ENCODE measurements around the gene THSD7A. TPM values are rescaled to one million over a fixed set of nuclear protein-coding genes. Genes with fewer than 3 reads are reported as not detected.
A peak's percentile ranks its signal among the peaks of the same experiment; 100 is the strongest.

The THSD7A gene
- total and polyA plus RNA-seq, 2 of the 4 experiments (the other 2 are of a cell fraction), result 0.02 to 0.18 TPM

DNA sequence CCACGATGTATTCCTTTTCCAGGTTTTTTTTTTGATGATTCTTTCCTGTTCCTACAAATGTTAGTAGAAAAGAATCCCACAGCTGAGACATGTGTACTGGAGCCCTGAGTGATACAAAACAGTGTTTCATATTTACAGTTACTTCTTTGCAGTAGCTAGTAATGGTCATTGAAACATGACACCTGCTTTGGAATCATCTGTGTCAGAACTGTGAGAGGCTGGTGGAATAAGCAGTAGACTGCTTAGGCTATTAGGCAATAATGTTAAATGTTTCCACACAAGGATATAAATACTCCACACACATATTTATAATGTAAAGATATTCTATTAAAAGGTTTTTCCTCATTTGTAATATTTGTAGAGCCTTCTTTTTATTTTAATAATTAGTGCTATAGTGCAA is 394.0 kb downstream of the THSD7A start:
- Histone ChIP-seq H2BK120ac (ENCODE audit: low read depth, low read length) (no peak overlapping the region), H3K56ac (ENCODE audit: extremely low read depth, insufficient read depth, low read length) (no peak overlapping the region), H2BK20ac (ENCODE audit: low read depth, low read length) (no peak overlapping the region), H4K8ac (ENCODE audit: low read depth in 2 of 2, low read length in 2 of 2) (no peak overlapping the region), H3K23ac (ENCODE audit: low read depth, low read length) (no peak overlapping the region), H3K4ac (ENCODE audit: low read depth, low read length) (no peak overlapping the region), H3K9ac (ENCODE audit: low read depth, low read length) (no peak overlapping the region), H3K9me3 (ENCODE audit: control insufficient read depth, insufficient read depth, low read length) (no peaks in the 10 kb centered on the region), H2AK5ac (ENCODE audit: low read depth, low read length) (no peak overlapping the region), H3K36me3 (ENCODE audit: control insufficient read depth, insufficient read depth, low read length) (no peaks in the 10 kb centered on the region), H3K18ac (ENCODE audit: low read depth, low read length) (no peak overlapping the region), H3K4me2 (ENCODE audit: low read depth, low read length) (no peak overlapping the region), H2BK5ac (ENCODE audit: low read depth, low read length, poor library complexity, severe bottlenecking) (no peak overlapping the region), H4K20me1 (ENCODE audit: insufficient read depth, low read length) (no peaks in the 10 kb centered on the region), H2AFZ (replicated peaks; ENCODE audit: low read length, poor library complexity) (no peak overlapping the region), H4K91ac (ENCODE audit: insufficient read depth, low read depth, low read length) (no peak overlapping the region), H2BK15ac (ENCODE audit: low read depth, low read length) (no peak overlapping the region), H3K27me3 (ENCODE audit: control insufficient read depth, insufficient read depth, low read length) (no peaks in the 10 kb centered on the region), H3K4me3 (ENCODE audit: insufficient read depth, low read depth, low read length) (no peak overlapping the region), H2AK9ac (replicated peaks; ENCODE audit: low read depth, low read length, poor library complexity) (no peak overlapping the region), H3K14ac (replicated peaks; ENCODE audit: low read depth, low read length) (no peak overlapping the region), H3K27ac (ENCODE audit: insufficient read depth, low read length) (no peak overlapping the region), H4K5ac (ENCODE audit: low read depth, low read length) (no peak overlapping the region), H3K79me1 (ENCODE audit: low read depth in 1 of 2, low read length in 2 of 2) (no peaks in the 10 kb centered on the region), H3K4me1 (ENCODE audit: control insufficient read depth, insufficient read depth, low read length) (no peaks in the 10 kb centered on the region), H3K9me1 (ENCODE audit: insufficient read depth, low read length) (no peaks in the 10 kb centered on the region)
- dilution Hi-C loops (cut with HindIII; ENCODE audit: low sequenced_read_pairs, unreplicated experiment), result no loop called here
- CTCF ChIA-PET, result no interaction called here
- WGBS, 2 experiments (ENCODE audit: extremely low coverage in 2 of 2, insufficient read length in 1 of 2), result no CpG with 5 or more reads among the region's 1 CpG
- BruUV-seq (replicated peaks), result no TSS peak
- in situ Hi-C loops (cut with MboI; ENCODE audit: low sequenced_read_pairs), result loop anchor here (25.0 kb wide), 3 partner anchors 624 to 1049 kb away; no protein-coding TSS in a partner anchor
- ATAC-seq (ENCODE audit: low read depth) (no peak), DNase-seq (peak; percentile 7)
- intact Hi-C loops (cut with micrococcal nuclease), result no loop called here
- TF ChIP-seq MAZ (IDR thresholded peaks at IDR 0.05; ENCODE audit: borderline replicate concordance, low read depth, low read length) (no peak), CEBPB (IDR thresholded peaks at IDR 0.05; ENCODE audit: low read depth, low read length) (0 out of 2 replicates have a peak, but pooled peaks have one; percentile 3)
- POLR2A ChIA-PET (ENCODE audit: unreplicated experiment), result no interaction called here

Measured in IMR-90 (cell line).